Measurements from ENCODE around the gene ZC2HC1C. TPM values are rescaled to one million over a fixed set of nuclear protein-coding genes. Genes with fewer than 3 reads are reported as not detected.

ZC2HC1C gene
- total RNA-seq, 1 experiment from 2014 or later = 1.4 TPM

- no peak overlapping the region for H2BK15ac ChIP-seq (ENCODE audit: low read depth, low read length)
- Mint-ChIP-seq H3K27ac (no peak overlapping the region), H3K4me3 (no peak overlapping the region), H3K9me3 (peaks cover 9 to 10% of the 10 kb centered on the region in 2 experiments), H3K4me1 (peaks cover 11% of the 10 kb centered on the region in 2 experiments; a peak in 3 of 4 replicates), H3K36me3 (ENCODE audit: insufficient read depth in 1 of 3, low read depth in 3 of 3) (peaks cover 15 to 36% (median 34%) of the 10 kb centered on the region in 3 experiments), H3K27me3 (ENCODE audit: low read depth) (no peaks in the 10 kb centered on the region; the same call in 1 of the 2 replicates)
- H3K4me1 ChIP-seq (ENCODE audit: insufficient read depth, low read length) = no peaks in the 10 kb centered on the region
- no peaks in the 10 kb centered on the region for H3K79me1 ChIP-seq (ENCODE audit: insufficient read depth, low read depth, low read length, poor library complexity, severe bottlenecking)
- H3K9ac ChIP-seq (ENCODE audit: extremely low read depth, insufficient read length, low read length) = no peak overlapping the region
- TF ChIP-seq, protein P1, sequence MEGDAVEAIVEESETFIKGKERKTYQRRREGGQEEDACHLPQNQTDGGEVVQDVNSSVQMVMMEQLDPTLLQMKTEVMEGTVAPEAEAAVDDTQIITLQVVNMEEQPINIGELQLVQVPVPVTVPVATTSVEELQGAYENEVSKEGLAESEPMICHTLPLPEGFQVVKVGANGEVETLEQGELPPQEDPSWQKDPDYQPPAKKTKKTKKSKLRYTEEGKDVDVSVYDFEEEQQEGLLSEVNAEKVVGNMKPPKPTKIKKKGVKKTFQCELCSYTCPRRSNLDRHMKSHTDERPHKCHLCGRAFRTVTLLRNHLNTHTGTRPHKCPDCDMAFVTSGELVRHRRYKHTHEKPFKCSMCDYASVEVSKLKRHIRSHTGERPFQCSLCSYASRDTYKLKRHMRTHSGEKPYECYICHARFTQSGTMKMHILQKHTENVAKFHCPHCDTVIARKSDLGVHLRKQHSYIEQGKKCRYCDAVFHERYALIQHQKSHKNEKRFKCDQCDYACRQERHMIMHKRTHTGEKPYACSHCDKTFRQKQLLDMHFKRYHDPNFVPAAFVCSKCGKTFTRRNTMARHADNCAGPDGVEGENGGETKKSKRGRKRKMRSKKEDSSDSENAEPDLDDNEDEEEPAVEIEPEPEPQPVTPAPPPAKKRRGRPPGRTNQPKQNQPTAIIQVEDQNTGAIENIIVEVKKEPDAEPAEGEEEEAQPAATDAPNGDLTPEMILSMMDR (conservative IDR thresholded peaks at IDR 0.05) = no peak
- H3K14ac ChIP-seq (ENCODE audit: insufficient read depth, low read length) = no peak overlapping the region
- H2AK5ac ChIP-seq (ENCODE audit: insufficient read length, low read length) = no peak overlapping the region
- no peak overlapping the region for H3K23ac ChIP-seq (ENCODE audit: insufficient read length, low read depth, low read length)
- no peak overlapping the region for H2BK12ac ChIP-seq (ENCODE audit: insufficient read length, low read depth, low read length)
- no peak overlapping the region for H4K5ac ChIP-seq (ENCODE audit: insufficient read length, low read depth, low read length)
- H2BK5ac ChIP-seq (ENCODE audit: insufficient read length, low read length) = no peak overlapping the region
- no peak overlapping the region for H3K27ac ChIP-seq (ENCODE audit: insufficient read length, low read depth, low read length)
- no peak overlapping the region for H2BK20ac ChIP-seq (ENCODE audit: low read depth, low read length, poor library complexity, severe bottlenecking)
- no peaks in the 10 kb centered on the region for H3K9me3 ChIP-seq (ENCODE audit: control insufficient read depth, low read depth, low read length)
- H2BK120ac ChIP-seq (ENCODE audit: low read depth, low read length, poor library complexity, severe bottlenecking) = no peak overlapping the region
- H3K18ac ChIP-seq (ENCODE audit: insufficient read length, low read depth, low read length) = no peak overlapping the region
- no peak for DNase-seq
- H3K56ac ChIP-seq (ENCODE audit: insufficient read length, low read depth, low read length) = no peak overlapping the region
- H2AFZ ChIP-seq (ENCODE audit: low read length) = no peak overlapping the region
- no CpG with 5 or more reads among the region's 2 CpGs for WGBS (ENCODE audit: extremely low coverage, insufficient read length, low lambda C conversion rate)
- no peak overlapping the region for H3K4me2 ChIP-seq (ENCODE audit: insufficient read depth, insufficient read length, low read length)
- H3T11ph ChIP-seq (ENCODE audit: low read length) = no peak overlapping the region
- no peaks in the 10 kb centered on the region for H3K27me3 ChIP-seq (ENCODE audit: insufficient read depth, low read length)
- H3K23me2 ChIP-seq (ENCODE audit: insufficient read length, low read depth, low read length, poor library complexity, severe bottlenecking) = peaks cover 2% of the 10 kb centered on the region
- H3K4ac ChIP-seq (ENCODE audit: low read depth, low read length) = no peak overlapping the region
- no peak overlapping the region for H4K8ac ChIP-seq (replicated peaks; ENCODE audit: insufficient read length, low read depth, low read length)
- H3K79me2 ChIP-seq (ENCODE audit: insufficient read depth, low read length) = peaks cover 1% of the 10 kb centered on the region; the same call in 1 of the 2 replicates
- H4K20me1 ChIP-seq (ENCODE audit: control insufficient read depth, insufficient read depth, insufficient read length) = no peaks in the 10 kb centered on the region
- no peak overlapping the region for H4K91ac ChIP-seq (ENCODE audit: insufficient read length, low read depth, low read length)
These were observed 9.0 kb upstream of the ZC2HC1C start for GRCh38 chr14:75060420-75060819.
